Epidermal melanocyte (primary cell): ENCODE data around the gene DARS1.
"Not testable (repeated sequence)": the region's sequence is repeated elsewhere in the genome, so short reads cannot be mapped to it uniquely, and the experiment has no call there.

ENCODE experiments used
- DNase-seq: peaks from one replicate; pipeline ENCODE4 v3.0.0; 2011; ENCODE audit warnings: low spot score; ENCODE audit not compliant: insufficient read length

Gene DARS1

GRCh38 chr2:135890149-135890548, 95.3 kb downstream of the DARS1 start:
- DNase-seq = no peak

DNA sequence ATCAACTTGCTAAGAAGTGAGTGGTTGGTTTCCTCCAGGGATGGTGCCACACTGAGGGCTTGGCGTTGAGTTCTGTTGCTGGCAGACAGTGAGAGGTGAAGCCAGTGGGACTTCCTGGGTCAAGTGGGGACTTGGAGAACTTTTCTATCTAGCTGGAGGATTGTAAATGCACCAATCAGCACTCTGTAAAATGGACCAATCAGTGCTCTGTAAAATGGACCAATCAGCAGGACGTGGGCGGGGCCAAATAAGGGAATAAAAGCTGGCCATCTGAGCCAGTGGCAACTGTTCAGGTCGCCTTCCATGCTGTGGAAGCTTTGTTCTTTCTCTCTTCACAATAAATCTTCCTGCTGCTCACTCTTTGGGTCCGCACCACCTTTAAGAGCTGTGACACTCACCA, 96.8 kb downstream of the DARS1 start:
- not testable (repeated sequence) for DNase-seq

GRCh38 chr2:135885709-135886108, 99.7 kb downstream of the DARS1 start:
- DNase-seq = no peak

- DNase-seq = no peak
Observed at GRCh38 chr2:135882415-135882814, 103.0 kb downstream of the DARS1 start.

GRCh38 chr2:135876770-135877169, 108.7 kb downstream of the DARS1 start:
- not testable (repeated sequence) for DNase-seq

GRCh38 chr2:135876066-135876711, 109.2 kb downstream of the DARS1 start, which contains the start of gene MCM6:
Gene MCM6 (minus strand): TSS chr2:135876443. CDS start chr2:135876365, 78 bp downstream.
- peak; percentile 97 for DNase-seq

GRCh38 chr2:135875491-135876065, 109.8 kb downstream of the DARS1 start:
- DNase-seq = no peak

GRCh38 chr2:135874777-135875365, 110.6 kb downstream of the DARS1 start:
- no peak for DNase-seq

DNA sequence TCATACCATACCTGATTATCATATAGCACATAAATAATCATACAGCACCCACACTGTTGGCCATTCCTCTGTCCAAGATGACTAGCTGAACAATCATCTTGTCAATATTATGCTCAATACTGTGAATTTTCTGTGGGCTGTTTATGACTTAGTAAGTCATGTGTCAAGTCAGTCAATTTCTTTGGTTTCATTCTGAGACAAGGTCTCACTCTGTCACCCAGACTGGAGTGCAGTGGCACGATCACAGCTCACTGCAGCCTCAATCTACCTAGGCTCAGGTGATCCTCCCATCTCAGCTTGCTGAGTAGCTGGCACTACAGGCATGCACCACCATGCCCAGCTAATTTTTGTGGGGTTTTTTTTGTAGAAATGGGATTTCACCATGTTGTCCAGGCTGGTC, 114.9 kb downstream of the DARS1 start:
- DNase-seq = no peak

DNA sequence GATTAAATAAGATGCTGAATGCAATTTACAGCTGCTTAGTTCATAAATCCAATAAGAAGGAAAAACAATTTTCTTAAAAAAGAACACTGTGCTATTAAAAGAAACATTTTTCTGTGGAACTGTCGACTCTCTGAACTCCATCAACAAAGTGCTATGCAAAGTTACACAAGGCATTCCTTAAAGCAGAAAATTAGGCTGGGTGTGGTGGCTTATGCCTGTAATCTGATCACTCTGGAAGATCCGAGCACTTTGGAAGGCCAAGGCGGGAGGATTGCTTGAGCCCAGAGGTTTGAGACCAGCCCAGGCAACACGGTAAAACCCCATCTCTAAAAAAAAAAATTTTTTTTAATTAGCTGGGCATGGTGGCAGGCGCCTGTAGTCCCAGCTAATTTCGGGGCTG, 122.2 kb downstream of the DARS1 start:
- DNase-seq = no peak

- no peak for DNase-seq
Observed at GRCh38 chr2:135862718-135863117, 122.7 kb downstream of the DARS1 start.
